Stomach (tissue), 9 donors: Measurements from ENCODE around the gene CDHR3. TPM values are rescaled to one million over a fixed set of nuclear protein-coding genes. Genes with fewer than 3 reads are reported as not detected.

ENCODE experiments used
- DNase-seq, 2 donors: peaks; one replicate each; pipeline versions ENCODE4 v3.0.0 to v3.0.0-alpha.2; 2013 to 2019
- H3K27ac ChIP-seq, 5 donors: fragments of 200-600 bp in 4 of 5; sonication (generic) in 4 of 5; one replicate each; pipeline ENCODE4 v1.5.1; 2013 to 2019; ENCODE audit warnings: mild to moderate bottlenecking in 1 of 5, moderate library complexity in 1 of 5
- H3K27me3 ChIP-seq, 3 donors: fragments of 200-600 bp; sonication (generic); one replicate each; pipeline ENCODE4 v1.5.1; 2017 to 2019; ENCODE audit warnings: mixed run types in 1 of 3
- H3K36me3 ChIP-seq, 4 donors: fragments of 200-600 bp; sonication (generic); 1 replicate in 3 of 4; 2 replicates in 1 of 4; pipeline ENCODE4 v1.5.1; 2016 to 2019
- H3K4me1 ChIP-seq, 4 donors: fragments of 200-600 bp; sonication (generic); one replicate each; pipeline ENCODE4 v1.5.1; 2016 to 2019
- H3K4me3 ChIP-seq, 4 donors: fragments of 200-600 bp; sonication (generic) in 3 of 4; one replicate each; pipeline ENCODE4 v1.5.1; 2016 to 2019; ENCODE audit warnings: mild to moderate bottlenecking in 1 of 4
- H3K9me3 ChIP-seq, 4 donors: fragments of 200-600 bp; sonication (generic); one replicate each; pipeline ENCODE4 v1.5.1; 2016 to 2019
- CTCF ChIP-seq, 7 experiments: fragments of 450-650 bp in 4 of 7; fragments of 200-600 bp in 3 of 7; sonication (generic) in 3 of 7; IDR thresholded peaks; one replicate each; pipeline ENCODE4 v1.5.1; 2016 to 2019; ENCODE audit warnings: antibody characterized with exemption in 7 of 7, control low read depth in 2 of 7, mild to moderate bottlenecking in 1 of 7
- EP300 ChIP-seq: sonication (generic); formaldehyde crosslinking; IDR thresholded peaks from one replicate; pipeline ENCODE4 v1.6.1; 2017; ENCODE audit warnings: antibody characterized with exemption
- POLR2A ChIP-seq, 4 donors: fragments of 450-650 bp; IDR thresholded peaks; one replicate each; pipeline ENCODE4 v1.6.1; 2016; ENCODE audit warnings: antibody characterized with exemption in 4 of 4, control low read depth in 2 of 4, mild to moderate bottlenecking in 1 of 4, moderate library complexity in 1 of 4
- POLR2AphosphoS5 ChIP-seq, 3 donors: sonication (generic); formaldehyde crosslinking; IDR thresholded peaks; one replicate each; pipeline ENCODE4 v1.6.1; 2016; ENCODE audit warnings: antibody characterized with exemption in 3 of 3
- WGBS, 5 donors: extraction: QIAGEN DNeasy Blood & Tissue Kit in 3 of 5; methylation state at CpG; one replicate each; pipeline versions ENCODE4 v1.1.5 to v1.1.7; 2013 to 2018; 5-methylcytosine and 5-hydroxymethylcytosine counted together
- intact Hi-C: fragments of 100-400 bp; cut with DNase I; formaldehyde crosslinking; loops from one replicate; pipeline ENCODE4 v1.15.1; 2023; ENCODE audit warnings: low total_unique reads
- polyA plus RNA-seq, 3 donors: library from polyadenylated mRNA; stranded (reverse); fragments of 200-250 nt; gene quantifications; one replicate each; pipeline ENCODE4 v1.2.3, GENCODE V29; 2013
- total RNA-seq, 5 donors: library from RNA; depleted of rRNA; stranded (reverse); fragments of >200 nt; gene quantifications; one replicate each; pipeline versions ENCODE4 v1.1.0 to v1.2.3, GENCODE V29; 2014 to 2016
- donor health status: healthy with polysubstance abuse.
- donor health status: Bipolar disorder and iron deficiency.
- donor health status: healthy.

The CDHR3 gene
- total and polyA plus RNA-seq, 8 donors = 1.2 to 62.5 (median 10.6) TPM

- intact Hi-C loops = loop anchor here (10.0 kb wide), 2 partner anchors 294 to 394 kb away; no protein-coding TSS in a partner anchor
- DNase-seq = no peak
- 93 to 100% (median 94%) methylated on average over 2 of the region's 2 CpGs for WGBS, 5 donors
- H3K27ac ChIP-seq = no peak overlapping the region
- TF ChIP-seq POLR2A (IDR thresholded peaks at IDR 0.05) = no peak
- no peak for TF ChIP-seq EP300
- no peak for TF ChIP-seq POLR2AphosphoS5 (IDR thresholded peaks at IDR 0.05)
- TF ChIP-seq CTCF (IDR thresholded peaks at IDR 0.05) = no peak
- H3K9me3 ChIP-seq = no peaks in the 10 kb centered on the region
- no peaks in the 10 kb centered on the region for H3K36me3 ChIP-seq
- peaks cover 0 to 5% (median 0%) of the 10 kb centered on the region in 3 donors for H3K27me3 ChIP-seq
- peaks cover 0 to 15% (median 5%) of the 10 kb centered on the region in 4 donors for H3K4me1 ChIP-seq
- no peak overlapping the region for H3K4me3 ChIP-seq
Measured at GRCh38 chr7:106048706-106049020, 85.6 kb downstream of the CDHR3 start.

GRCh38 chr7:106049139-106049752 is 86.2 kb downstream of the CDHR3 start:
- intact Hi-C loops = loop anchor here (10.0 kb wide), 2 partner anchors 294 to 394 kb away; no protein-coding TSS in a partner anchor

GRCh38 chr7:106050002-106050745 is 87.1 kb downstream of the CDHR3 start:
- Histone ChIP-seq H3K4me1 (peaks cover 0 to 15% (median 5%) of the 10 kb centered on the region in 4 donors), H3K4me3 (no peak overlapping the region), H3K27ac (peak overlapping the region in 3 of 5 donors; percentile 4 to 10 (median 8)), H3K36me3 (no peaks in the 10 kb centered on the region), H3K9me3 (no peaks in the 10 kb centered on the region), H3K27me3 (no peaks in the 10 kb centered on the region)
- 70 to 85% (median 82%) methylated on average over 11 to 13 of the region's 13 CpGs for WGBS, 5 donors
- TF ChIP-seq CTCF (IDR thresholded peaks at IDR 0.05) (no peak), POLR2AphosphoS5 (IDR thresholded peaks at IDR 0.05) (peak in 1 of 3 donors; percentile 29)
- peak in 1 of 2 donors; percentile 49 for DNase-seq
- intact Hi-C loops = no loop called here

More at GRCh38 chr7:106049139-106049752, 86.2 kb downstream of the CDHR3 start:
- no peaks in the 10 kb centered on the region for H3K36me3 ChIP-seq
- WGBS, 5 donors = 85 to 92% (median 88%) methylated on average over 9 of the region's 9 CpGs
- TF ChIP-seq CTCF (IDR thresholded peaks at IDR 0.05) (no peak), POLR2A (IDR thresholded peaks at IDR 0.05) (no peak), POLR2AphosphoS5 (IDR thresholded peaks at IDR 0.05) (no peak), EP300 (no peak)
- peaks cover 0 to 15% (median 5%) of the 10 kb centered on the region in 4 donors for H3K4me1 ChIP-seq
- no peak for DNase-seq
- H3K27ac ChIP-seq = no peak overlapping the region
- no peaks in the 10 kb centered on the region for H3K9me3 ChIP-seq
- H3K27me3 ChIP-seq = peaks cover 0 to under 1% (median 0%) of the 10 kb centered on the region in 3 donors
- H3K4me3 ChIP-seq = no peak overlapping the region

GRCh38 chr7:106050746-106051117 is 87.7 kb downstream of the CDHR3 start:
- no peaks in the 10 kb centered on the region for H3K36me3 ChIP-seq
- 66 to 89% (median 72%) methylated on average over 5 of the region's 5 CpGs for WGBS, 5 donors
- no peak for DNase-seq
- TF ChIP-seq EP300 (no peak), POLR2AphosphoS5 (IDR thresholded peaks at IDR 0.05) (no peak), POLR2A (IDR thresholded peaks at IDR 0.05) (no peak), CTCF (IDR thresholded peaks at IDR 0.05) (no peak)
- peak overlapping the region in 3 of 5 donors; percentile 4 to 10 (median 8) for H3K27ac ChIP-seq
- H3K4me1 ChIP-seq = peaks cover 0 to 15% (median 5%) of the 10 kb centered on the region in 4 donors
- intact Hi-C loops = no loop called here
- no peaks in the 10 kb centered on the region for H3K27me3 ChIP-seq
- H3K9me3 ChIP-seq = no peaks in the 10 kb centered on the region
- no peak overlapping the region for H3K4me3 ChIP-seq
